Esophagus squamous epithelium (tissue), 5 donors: ENCODE results near the gene ALDH1A3. TPM values are rescaled to one million over a fixed set of nuclear protein-coding genes. Genes with fewer than 3 reads are reported as not detected.

Experiments
- DNase-seq: peaks from one replicate; lab custom pipeline; 2025; lab: John Stamatoyannopoulos, UW
- H3K27ac ChIP-seq, 4 donors: fragments of 200-600 bp; sonication (generic); one replicate each; pipeline ENCODE4 v1.5.1; 2016 to 2019; ENCODE audit warnings: mild to moderate bottlenecking in 1 of 4
- H3K27me3 ChIP-seq, 4 donors: fragments of 200-600 bp; sonication (generic); 1 replicate in 3 of 4; 2 replicates in 1 of 4; pipeline versions ENCODE4 v1.5.1 to v1.6.0; 2017 to 2021; ENCODE audit warnings: antibody characterized with exemption in 1 of 4
- H3K36me3 ChIP-seq, 3 donors: fragments of 200-600 bp; sonication (generic); one replicate each; pipeline ENCODE4 v1.5.1; 2016 to 2019
- H3K4me1 ChIP-seq, 3 donors: fragments of 200-600 bp; sonication (generic); one replicate each; pipeline ENCODE4 v1.5.1; 2017 to 2019
- H3K4me3 ChIP-seq, 4 donors: fragments of 200-600 bp; sonication (generic); 1 replicate in 3 of 4; 2 replicates in 1 of 4; pipeline ENCODE4 v1.5.1; 2016 to 2019; ENCODE audit warnings: mild to moderate bottlenecking in 2 of 4, moderate library complexity in 1 of 4
- H3K9me3 ChIP-seq, 3 donors: fragments of 200-600 bp; sonication (generic); one replicate each; pipeline ENCODE4 v1.5.1; 2016 to 2019
- CTCF ChIP-seq, 6 experiments: fragments of 450-650 bp in 4 of 6; fragments of 200-600 bp in 2 of 6; sonication (generic) in 2 of 6; IDR thresholded peaks; one replicate each; pipeline ENCODE4 v1.5.1; 2016 to 2019; ENCODE audit warnings: antibody characterized with exemption in 6 of 6, mild to moderate bottlenecking in 4 of 6, moderate library complexity in 4 of 6
- POLR2A ChIP-seq, 4 donors: fragments of 450-650 bp; IDR thresholded peaks; one replicate each; pipeline ENCODE4 v1.6.1; 2017; ENCODE audit warnings: antibody characterized with exemption in 4 of 4, mild to moderate bottlenecking in 4 of 4, moderate library complexity in 3 of 4
- WGBS, 2 donors: methylation state at CpG; one replicate each; pipeline ENCODE4 v1.1.5; 2018; 5-methylcytosine and 5-hydroxymethylcytosine counted together
- intact Hi-C: fragments of 100-400 bp; cut with DNase I; formaldehyde crosslinking; loops from one replicate; pipeline ENCODE4 v1.15.0; 2022
- total RNA-seq, 4 donors: library from RNA; depleted of rRNA; stranded (reverse); fragments of >200 nt; gene quantifications; one replicate each; pipeline ENCODE4 v1.1.0, GENCODE V29; 2016
- donor health status: DM: yes; HTN: yes; CAD: no.

ALDH1A3 gene
- total RNA-seq, 4 donors from 2014 or later: 31.9 to 63.0 (median 38.1) TPM

- H3K9me3 ChIP-seq: no peaks in the 10 kb centered on the region
- peak overlapping the region in 1 of 4 donors; percentile 21 for H3K27ac ChIP-seq
- TF ChIP-seq CTCF (IDR thresholded peaks at IDR 0.05) (no peak), POLR2A (IDR thresholded peaks at IDR 0.05) (no peak)
- H3K4me1 ChIP-seq: peaks cover 3 to 33% (median 12%) of the 10 kb centered on the region in 3 donors
- no peak for DNase-seq
- H3K4me3 ChIP-seq: peak overlapping the region in 1 of 4 donors; percentile 10
- intact Hi-C loops: no loop called here
- WGBS, 2 donors: 90 to 92% methylated on average over 7 to 10 of the region's 14 CpGs
- no peaks in the 10 kb centered on the region for H3K36me3 ChIP-seq
- peaks cover 0 to 74% (median 0%) of the 10 kb centered on the region in 4 donors for H3K27me3 ChIP-seq
Observed at GRCh38 chr15:100881573-100882336, 2.1 kb downstream of the ALDH1A3 start.

DNA sequence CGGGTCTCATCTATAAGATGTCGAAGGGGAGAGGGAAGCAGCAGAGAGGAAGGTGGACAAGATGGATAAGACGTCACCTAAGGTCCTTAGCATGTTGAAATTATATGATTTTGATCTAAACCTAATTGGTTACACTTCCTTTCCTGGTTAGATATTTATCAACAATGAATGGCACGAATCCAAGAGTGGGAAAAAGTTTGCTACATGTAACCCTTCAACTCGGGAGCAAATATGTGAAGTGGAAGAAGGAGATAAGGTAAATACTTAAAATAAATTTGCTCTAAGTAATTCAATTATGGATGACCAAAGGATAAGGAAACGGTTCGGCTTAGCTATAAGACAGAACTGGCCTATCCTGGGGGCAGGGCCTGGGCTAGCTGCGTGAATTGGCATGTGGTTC is 5.5 kb downstream of the ALDH1A3 start:
- H3K36me3 ChIP-seq: no peaks in the 10 kb centered on the region
- H3K27me3 ChIP-seq: peaks cover 0 to 48% (median 0%) of the 10 kb centered on the region in 4 donors
- no peaks in the 10 kb centered on the region for H3K9me3 ChIP-seq
- H3K27ac ChIP-seq: no peak overlapping the region
- intact Hi-C loops: no loop called here
- 65 to 75% methylated on average over 8 of the region's 8 CpGs for WGBS, 2 donors
- H3K4me1 ChIP-seq: peaks cover 4 to 23% (median 11%) of the 10 kb centered on the region in 3 donors
- H3K4me3 ChIP-seq: no peak overlapping the region
- no peak for TF ChIP-seq POLR2A (IDR thresholded peaks at IDR 0.05)
- no peak for TF ChIP-seq CTCF (IDR thresholded peaks at IDR 0.05)
- no peak for DNase-seq

GRCh38 chr15:100885811-100886210 is 6.2 kb downstream of the ALDH1A3 start:
- H3K27me3 ChIP-seq: peaks cover 0 to 41% (median 0%) of the 10 kb centered on the region in 4 donors
- intact Hi-C loops: no loop called here
- TF ChIP-seq CTCF (IDR thresholded peaks at IDR 0.05) (no peak), POLR2A (IDR thresholded peaks at IDR 0.05) (no peak)

DNA sequence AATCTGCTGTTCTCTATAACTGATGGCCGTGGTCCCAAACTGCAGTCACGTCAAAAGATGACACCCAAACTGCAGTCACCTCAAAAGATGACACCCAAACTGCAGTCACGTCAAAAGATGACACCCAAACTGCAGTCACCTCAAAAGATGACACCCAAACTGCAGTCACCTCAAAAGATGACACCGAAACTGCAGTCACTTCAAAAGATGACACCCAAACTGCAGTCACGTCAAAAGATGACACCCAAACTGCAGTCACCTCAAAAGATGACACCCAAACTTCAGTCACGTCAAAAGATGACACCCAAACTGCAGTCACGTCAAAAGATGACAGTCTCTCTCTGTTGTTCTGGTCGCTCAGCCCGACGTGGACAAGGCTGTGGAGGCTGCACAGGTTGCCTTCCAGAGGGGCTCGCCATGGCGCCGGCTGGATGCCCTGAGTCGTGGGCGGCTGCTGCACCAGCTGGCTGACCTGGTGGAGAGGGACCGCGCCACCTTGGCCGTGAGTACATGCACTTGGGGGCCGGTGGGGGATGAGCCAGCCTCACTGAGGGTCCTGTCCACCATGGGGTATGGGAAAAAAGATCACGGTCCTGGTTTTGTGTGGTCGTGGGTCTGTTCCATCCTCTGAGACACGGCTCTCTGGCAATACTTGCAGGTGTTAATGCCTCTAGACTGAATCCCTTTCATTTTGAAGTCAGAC is 7.7 kb downstream of the ALDH1A3 start:
- intact Hi-C loops: no loop called here
- Histone ChIP-seq H3K27me3 (peaks cover 0 to 35% (median 0%) of the 10 kb centered on the region in 4 donors), H3K9me3 (no peaks in the 10 kb centered on the region), H3K4me1 (peaks cover 4 to 28% (median 5%) of the 10 kb centered on the region in 3 donors), H3K36me3 (no peaks in the 10 kb centered on the region), H3K4me3 (no peak overlapping the region), H3K27ac (no peak overlapping the region)
- TF ChIP-seq CTCF (IDR thresholded peaks at IDR 0.05) (no peak), POLR2A (IDR thresholded peaks at IDR 0.05) (no peak)
- WGBS, 2 donors: 83 to 87% methylated on average over 10 to 21 of the region's 22 CpGs
- DNase-seq: no peak

More at GRCh38 chr15:100885811-100886210, 6.2 kb downstream of the ALDH1A3 start:
- Histone ChIP-seq H3K27ac (no peak overlapping the region), H3K4me1 (peaks cover 4 to 23% (median 5%) of the 10 kb centered on the region in 3 donors), H3K9me3 (no peaks in the 10 kb centered on the region), H3K36me3 (no peaks in the 10 kb centered on the region), H3K4me3 (no peak overlapping the region)
- WGBS, 2 donors: 87 to 89% methylated on average over 7 of the region's 7 CpGs
- DNase-seq: no peak
